NCI-H146 treated with DMSO at 0.1 percent for 48 hours (cell line): ENCODE data around the gene B2M.
"Not testable (repeated sequence)": the region's sequence is repeated elsewhere in the genome, so short reads cannot be mapped to it uniquely, and the experiment has no call there.

ENCODE experiments used
- DNase-seq: peaks from one replicate; lab custom pipeline; 2025; ENCODE audit not compliant: unreplicated experiment; lab: John Stamatoyannopoulos, UW

Gene B2M

DNA sequence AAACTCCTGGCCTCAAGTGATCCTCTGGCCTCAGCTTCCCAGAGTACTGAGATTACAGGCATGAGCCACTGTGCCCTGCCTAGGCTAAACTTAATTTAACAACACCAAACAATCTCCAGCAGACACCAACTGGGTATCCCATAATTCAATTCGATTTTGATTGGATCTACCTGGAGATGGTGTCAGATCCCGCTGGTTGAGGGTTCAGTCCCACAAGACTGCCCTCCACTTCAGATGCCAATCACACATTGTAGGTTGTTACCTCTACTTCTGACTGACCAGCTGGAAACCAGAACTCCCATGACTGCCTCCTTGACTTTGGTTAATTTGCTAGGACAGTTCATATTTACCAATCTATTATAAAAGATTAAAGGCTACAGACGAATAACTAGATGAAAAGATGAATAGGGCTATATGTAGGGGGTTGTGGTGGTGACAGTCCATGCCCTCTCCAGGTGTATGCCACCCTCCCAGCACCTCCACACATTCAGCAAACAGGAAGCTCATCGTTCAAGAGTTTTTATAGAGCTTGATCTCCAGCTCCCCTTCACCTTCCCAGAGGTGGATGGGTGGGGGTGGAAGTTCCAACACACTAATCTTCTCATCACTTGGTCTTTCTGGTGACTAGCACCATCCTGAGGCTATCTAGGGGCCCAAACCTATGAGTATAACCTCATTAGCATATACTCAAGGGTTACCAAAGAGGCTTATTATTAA, 9.3 kb downstream of the B2M start:
- no peak for DNase-seq

DNA sequence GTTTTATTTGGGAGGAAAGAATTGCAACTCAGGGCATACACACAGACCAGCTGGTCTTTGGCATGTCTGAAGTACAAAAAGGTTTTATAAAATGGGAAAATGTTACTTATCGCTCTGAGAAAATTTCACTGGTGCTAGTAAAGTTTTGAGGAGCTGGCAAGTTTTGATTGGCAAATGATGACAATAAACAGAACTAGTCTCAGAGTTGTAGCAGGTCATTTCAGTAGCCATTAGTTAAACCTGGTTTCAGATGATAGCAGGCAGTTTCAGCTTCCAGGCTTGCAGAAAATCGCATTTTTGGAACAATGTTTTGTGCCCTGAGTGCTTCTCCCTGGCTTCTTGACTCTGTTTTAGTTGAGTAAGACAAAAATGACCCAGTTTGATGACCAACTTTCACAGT, 10.7 kb downstream of the B2M start:
- no peak for DNase-seq

DNA sequence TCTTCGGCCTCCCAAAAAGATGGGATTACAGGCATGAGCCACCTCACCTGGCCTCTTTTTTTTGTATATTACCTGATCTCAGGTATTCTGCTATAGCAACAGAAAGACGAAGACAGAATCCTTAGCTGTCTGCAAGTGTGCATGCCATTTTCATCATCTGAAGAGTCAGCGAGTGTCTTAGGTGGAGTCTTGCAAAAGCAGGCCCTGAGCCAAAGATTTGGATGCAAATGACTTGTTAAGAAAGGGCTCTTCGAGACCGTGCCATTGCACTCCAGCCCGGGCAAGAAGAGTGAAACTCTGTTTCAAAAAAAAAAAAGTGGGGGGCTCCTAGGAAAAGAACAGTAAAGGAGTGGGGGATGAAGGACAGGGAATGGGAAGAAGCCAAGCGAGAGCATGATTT, 14.8 kb downstream of the B2M start:
- no peak for DNase-seq

DNA sequence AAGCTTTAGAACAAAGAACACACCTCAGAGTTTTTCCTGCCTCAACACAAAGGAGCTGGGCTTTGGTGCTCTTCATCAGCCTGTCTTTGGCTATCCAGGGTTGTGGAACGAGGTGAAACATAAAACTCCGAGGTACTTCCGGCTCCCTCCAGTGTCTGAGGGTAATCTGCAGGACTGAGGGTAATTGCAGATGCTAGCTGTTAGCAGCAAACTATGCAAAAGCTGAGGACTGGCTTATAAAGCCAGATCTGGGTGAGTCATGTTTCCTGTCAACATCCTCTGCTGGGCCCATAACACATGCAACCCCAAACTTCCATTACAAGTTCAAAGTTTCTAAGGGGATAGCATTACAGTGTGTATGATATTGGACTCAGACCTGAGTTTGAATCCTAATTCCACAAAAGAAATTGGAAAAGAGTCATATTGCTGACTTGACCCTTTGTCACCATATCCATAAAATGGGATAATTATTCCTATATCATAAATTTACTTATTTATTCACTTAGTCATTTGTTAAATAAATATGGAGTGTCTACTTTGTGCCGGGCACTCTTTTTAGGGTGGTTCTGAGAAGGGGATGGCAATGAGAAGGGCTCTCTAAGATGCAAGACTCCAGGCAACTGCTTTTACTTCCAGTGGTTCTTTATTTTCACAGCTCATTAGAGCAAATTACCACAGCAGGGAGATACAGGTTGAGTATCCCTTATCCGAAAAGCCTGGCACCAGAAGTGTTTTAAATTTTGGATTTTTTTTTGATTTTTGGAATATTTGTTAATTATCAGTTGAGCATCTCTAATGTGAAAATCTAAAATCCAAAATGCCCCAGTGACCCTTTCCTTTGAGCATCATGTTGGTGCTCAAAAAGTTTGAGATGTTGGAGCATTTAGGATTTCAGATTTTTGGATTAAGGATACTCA, 15.5 kb downstream of the B2M start:
- DNase-seq = no peak

DNA sequence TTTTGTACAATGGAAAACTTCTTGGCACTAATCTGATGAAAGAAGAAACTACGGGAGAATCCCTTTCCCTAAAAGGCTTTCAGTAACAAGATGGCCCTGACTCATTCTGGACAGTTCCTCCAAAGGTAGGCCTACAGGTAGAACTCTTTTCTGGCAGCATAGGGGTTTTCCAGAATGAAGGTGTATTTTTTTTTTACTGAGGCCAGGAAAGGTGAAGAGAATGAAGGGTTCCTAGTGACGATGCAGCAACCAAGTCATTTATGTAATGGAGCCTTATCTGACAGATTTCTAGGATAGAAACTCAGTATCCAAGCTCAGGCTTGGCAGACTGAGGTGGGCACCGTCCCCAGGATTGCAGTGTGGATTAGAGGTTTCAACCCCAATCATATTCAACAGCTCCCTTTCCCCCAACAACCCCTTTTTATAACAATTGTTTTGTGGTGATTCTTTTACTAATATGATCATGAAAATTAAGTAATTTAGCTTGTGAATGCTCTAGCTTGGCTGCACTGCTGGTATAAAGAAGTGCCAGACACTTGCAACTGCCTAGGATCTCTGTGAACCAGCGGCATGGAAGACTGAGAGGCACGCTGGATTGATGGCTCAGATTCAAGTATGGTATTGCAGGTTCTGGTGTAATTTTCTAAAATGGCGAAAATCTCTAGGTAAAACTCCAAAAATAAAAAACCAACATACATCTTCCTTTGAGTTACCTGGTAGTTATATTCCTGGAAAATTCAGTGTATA, 16.3 kb downstream of the B2M start:
- DNase-seq = no peak

DNA sequence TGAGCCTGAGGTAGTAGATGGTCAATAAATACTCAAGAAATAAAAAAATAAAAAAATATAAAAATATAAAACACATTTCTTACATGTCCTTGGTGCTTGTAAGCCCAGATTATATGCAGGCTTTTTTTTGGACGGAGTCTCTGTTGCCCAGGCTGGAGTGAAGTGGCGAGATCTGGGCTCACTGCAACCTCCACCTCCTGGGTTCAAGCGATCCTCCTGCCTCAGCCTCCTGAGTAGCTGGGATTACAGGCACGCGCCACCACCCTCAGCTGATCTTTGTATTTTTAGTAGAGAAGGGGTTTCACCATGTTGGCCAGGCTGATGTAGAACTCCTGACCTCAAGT, 16.9 kb downstream of the B2M start:
- not testable (repeated sequence) for DNase-seq

DNA sequence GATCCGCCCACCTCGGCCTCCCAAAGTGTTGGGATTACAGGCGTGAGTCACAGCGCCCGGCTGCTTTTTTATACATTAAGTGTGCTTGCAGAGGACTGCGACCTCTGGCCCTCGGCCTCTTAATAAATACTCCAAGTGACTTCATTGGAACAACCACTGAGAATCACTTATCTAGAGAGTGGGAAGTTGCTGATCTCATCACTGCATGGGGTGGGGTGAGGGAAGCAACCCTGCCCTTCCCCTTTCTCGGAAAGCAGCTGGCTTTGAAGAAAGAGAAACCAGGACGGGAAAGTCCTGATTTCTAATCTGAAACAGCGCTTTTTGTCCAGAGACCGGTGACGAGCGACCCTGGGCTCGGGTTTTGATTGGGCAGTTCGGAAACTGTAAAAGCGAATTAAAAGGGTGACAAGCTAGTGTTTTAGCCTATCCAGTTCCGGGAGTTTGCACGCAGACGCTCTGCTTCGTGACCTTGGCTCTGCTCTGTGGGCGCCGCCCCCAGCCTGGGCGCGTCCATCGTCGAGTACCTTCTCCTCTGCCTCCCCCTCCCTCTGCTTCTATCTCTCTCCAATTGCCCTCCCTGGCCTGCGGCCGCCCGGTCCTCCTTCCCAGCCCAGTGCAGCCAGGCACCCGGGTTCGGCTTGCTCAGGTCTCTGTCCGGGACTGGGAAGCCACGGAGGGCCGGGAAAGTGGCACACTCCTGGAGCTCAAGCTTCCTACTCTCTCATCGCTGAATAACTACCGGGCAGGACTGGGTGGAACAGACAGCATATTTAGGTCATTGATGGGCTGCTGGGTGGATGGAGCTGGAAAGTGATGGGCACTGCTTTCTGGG, 17.5 kb downstream of the B2M start:
- DNase-seq = peak; percentile 89

DNA sequence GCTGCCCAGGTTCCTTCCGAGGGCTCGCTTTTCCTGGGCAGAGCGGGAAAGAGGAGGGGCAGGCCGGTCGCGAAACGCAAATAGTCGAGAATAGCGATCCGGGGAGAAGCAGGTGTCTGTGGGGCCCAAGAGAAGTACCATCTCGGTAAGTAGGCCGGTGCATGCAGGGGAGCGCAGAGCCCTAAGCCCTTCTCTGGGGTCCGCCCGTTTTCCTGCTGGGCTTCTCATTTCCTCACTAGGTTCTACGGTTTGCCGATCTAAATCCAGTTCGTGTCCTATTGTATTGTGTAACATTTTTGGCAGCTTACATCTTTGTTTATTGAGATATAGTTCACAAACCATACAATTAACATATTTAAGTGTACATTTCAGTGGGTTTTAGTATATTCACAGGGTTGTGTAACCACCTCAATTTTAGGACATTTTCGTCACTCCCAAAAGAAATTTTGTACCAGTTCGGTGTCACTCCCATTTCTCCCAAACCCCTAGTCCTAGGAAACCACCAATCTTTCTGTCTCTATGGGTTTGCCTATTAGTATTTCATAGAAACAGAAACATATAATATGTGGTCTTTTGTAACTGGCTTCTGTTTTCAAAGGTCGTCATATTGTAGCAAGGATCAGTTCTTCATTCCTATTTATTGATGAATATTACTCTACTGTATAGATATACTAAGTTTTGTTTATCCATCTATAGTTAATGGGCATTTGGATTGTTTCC, 18.3 kb downstream of the B2M start:
- DNase-seq = peak; percentile 32

DNA sequence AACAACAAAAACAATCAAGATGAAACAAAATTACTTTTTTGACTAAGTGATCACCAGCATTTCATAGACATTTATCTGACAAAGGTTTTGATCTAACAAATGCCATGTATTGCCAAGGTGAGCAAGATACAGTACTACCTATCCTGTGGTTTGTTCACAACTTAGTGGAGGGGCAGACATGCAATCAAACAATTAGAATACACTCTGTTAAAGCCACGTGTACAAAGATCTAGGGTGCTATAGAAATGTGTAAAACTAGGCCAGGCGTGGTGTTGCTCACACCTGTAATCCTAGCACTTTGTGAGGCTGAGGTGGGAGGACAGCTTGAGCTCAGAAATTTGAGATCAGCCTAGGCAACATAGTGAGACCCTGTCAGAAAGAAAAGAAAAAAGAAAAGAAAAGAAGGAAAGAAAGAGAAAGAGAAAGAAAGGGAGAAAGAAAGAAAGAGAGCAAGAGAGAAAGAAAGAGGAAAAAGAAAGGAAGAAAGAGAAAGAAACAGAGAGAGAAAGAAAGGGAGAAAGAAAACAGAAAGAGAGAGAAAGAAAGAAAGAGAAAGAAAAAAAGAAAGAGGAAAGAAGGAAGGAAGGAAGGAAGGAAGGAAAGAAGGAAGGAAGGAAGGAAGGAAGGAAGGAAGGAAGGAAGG, 23.6 kb downstream of the B2M start:
- no peak for DNase-seq

DNA sequence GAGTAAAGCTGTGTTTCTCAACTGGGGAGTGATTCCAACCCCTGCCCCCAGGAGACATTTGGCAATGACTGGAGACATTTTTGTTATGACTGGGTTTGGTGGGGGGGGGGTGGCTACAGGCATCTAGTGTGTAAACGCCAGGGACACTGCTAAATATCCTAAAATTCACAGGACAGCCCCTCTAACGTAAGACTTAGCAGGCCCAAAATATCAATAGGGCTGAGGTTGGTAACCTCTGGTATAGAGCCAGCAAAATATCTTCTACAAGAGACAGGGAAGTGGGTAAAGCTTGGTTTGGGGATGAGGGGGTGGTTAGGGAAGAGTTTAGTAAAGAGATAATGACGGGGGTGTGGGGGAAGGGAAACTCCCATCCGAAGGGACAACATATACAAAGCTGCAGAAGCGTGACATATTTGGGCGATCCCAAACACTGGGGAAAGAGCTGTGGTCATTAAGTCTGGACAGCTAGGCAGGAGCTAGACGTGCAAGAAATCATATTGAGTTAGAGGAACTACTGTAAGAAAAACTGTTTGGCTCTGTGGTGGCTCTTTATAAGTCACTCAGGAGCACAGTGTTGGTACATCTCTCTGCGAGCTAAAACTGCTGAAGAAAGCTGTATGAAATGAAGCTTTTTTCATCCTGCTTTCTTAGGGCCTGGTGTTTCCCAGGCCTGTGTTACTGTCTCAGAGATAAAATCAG, 24.3 kb downstream of the B2M start:
- no peak for DNase-seq

DNA sequence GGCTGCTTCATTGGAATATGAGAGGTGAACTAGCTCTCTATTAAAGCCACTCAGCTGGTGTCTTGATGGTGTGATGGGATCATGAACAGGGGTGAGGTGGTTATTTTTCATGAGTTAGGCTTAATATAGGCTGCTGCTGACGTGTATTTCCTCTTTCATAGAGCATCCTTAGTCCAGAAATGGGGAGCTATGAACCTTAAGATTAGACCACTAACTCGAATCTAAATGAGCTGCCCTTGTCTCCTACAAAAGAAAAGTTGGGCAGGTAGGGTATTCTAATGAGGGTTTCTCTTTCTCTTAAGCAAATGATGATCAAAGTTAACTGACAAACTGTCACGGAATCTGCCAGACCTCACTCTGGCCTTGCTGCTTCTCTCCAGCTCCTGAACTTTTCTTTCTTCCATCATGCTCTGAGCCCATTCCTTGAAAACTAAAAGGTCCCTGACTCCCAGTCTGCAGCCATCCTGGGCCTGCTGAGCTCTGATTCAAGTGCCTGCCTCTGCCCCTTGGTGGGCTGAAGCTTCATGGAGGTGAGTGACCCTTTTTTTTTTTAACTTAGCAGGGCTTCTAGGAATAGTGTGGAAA, 25.0 kb downstream of the B2M start, which contains the start of gene TRIM69:
TSS of gene TRIM69 (plus strand) at position 348 of the 585 bp plus-strand sequence. CDS start at position 525, 177 bp downstream.
- DNase-seq = no peak

DNA sequence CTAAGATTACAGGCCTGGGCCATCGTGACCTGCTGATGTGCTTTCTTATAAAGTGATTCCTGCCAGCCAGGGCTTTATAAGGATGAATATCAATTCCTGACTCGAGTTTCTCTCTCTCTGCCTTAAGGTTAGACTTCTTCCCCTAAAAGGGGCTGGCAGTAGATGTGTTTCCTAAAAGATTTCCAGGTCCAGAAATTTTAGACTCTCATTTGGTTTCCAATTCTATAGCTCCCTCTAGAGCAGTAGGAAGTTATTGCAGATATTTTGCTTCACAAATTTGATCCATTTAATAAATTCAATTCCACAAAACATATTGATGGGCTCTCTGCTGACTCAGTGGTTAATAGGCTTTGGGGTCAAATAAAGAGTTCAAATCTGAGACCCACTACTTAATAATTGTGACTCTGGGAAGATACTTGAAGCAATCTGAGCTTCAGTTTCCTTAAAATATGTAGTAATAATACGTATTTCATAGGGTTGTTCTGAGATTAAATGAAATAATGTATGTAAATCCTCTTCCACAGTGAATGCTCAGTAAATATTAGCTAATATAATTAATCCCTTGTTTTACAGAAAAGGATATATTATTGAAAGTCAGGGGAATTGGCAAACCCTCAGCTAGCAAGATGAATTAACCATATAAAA, 27.1 kb downstream of the B2M start:
- peak; percentile 8 for DNase-seq

DNA sequence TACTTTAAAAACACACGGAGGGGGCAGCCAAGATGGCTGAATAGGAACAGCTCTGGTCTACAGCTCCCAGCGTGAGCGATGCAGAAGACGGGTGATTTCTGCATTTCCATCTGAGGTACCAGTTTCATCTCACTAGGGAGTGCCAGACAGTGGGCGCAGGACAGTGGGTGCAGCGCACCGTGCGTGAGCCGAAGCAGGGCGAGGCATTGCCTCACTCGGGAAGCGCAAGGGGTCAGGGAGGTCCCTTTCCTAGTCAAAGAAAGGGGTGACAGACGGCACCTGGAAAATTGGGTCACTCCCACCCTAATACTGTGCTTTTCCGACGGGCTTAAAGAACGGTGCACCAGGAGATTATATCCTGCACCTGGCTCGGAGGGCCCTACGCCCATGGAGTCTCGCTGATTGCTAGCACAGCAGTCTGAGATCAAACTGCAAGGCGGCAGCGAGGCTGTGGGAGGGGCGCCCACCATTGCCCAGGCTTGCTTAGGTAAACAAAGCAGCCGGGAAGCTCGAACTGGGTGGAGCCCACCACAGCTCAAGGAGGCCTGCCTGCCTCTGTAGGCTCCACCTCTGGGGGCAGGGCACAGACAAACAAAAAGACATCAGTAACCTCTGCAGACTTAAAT, 28.0 kb downstream of the B2M start:
- not testable (repeated sequence) for DNase-seq

DNA sequence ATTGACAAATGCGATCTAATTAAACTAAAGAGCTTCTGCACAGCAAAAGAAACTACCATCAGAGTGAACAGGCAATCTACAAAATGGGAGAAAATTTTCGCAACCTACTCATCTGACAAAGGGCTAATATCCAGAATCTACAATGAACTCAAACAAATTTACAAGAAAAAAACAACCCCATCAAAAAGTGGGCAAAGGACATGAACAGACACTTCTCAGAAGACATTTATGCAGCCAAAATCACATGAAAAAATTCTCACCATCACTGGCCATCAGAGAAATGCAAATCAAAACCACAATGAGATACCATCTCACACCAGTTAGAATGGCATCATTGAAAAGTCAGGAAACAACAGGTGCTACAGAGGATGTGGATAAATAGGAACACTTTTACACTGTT, 32.1 kb downstream of the B2M start:
- DNase-seq = not testable (repeated sequence)

DNA sequence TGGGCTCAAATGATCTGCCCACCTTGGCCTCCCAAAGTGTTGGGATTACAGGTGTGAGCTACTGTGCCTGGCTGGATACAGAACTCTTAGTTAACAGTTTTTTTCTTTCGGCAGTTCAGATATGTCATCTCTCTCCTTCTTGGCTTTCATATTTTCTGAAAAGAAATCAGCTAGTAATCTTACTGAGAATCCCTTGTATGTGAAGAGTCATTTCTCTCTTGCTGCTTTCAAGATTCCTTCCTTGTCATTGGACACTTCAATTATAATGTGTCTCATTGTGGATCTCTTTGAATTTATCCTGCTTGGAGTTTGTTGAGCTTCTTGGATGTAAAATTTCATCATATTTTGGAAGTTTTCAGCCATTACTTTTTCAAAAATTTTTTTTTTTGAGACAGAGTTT, 42.0 kb downstream of the B2M start:
- no peak for DNase-seq

DNA sequence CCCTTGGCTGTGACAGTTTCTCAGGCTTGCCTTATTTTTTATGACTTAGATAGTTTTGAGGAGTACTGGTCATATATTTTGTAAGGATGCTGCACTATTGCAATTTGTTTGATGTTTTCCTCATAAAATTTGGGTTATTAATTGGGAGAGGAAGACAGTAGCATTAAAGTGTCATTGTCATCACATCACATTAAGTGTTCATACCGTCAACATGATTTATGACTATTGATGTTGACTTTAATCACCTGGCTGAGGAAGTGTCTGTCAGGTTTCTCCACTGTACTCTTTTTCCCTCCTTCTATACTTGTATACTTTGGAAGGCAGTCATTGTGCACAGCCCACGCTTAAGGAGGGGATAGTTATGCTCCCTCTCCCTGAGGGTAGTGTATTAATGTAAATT, 51.9 kb downstream of the B2M start:
- no peak for DNase-seq

DNA sequence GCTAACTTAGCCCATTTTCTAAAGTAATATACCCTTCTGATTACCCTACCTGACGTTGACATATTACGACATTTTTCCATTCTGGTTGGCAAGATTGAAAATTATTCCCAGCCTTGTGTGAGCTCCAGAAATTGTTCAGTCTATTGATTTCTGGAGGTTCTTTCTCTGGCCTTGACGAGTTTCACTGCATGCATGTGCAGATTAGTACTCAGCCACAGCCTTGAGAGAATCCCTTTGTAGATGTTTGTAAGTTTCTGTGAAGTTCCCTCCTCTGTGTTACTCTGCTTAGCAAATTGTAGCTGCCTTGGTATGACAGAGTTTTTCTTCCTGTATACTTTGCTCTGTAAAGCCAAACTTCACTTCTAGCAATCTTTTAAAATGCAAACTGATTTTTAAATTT, 52.5 kb downstream of the B2M start:
- DNase-seq = no peak

DNA sequence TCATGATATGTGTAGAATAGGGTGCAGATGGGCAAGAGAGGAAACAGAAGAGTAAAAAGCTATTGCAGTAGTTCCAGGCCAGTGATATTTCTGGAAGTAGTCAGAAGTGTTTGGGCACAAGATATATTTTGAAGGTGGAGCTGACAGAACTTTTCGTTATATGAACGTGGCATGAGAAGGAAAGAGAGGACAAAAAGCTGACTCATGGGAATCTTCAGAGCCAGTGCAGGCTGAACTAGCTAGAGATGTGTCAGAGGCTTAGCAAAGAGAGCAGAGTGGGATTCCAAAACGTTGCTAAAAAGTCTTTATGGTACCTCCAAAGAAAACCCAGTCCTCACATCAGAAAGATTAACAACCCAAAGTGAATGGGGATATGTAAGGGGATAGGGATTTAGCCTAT, 53.7 kb downstream of the B2M start:
- no peak for DNase-seq
